ENCODE measurements around the gene MINDY3.

The MINDY3 gene

GRCh38 chr10:15813415-15813814 is 46.9 kb downstream of the MINDY3 start:
- no peak overlapping the region for H3K9ac ChIP-seq (ENCODE audit: low read depth in 1 of 2, low read length in 2 of 2)

DNA sequence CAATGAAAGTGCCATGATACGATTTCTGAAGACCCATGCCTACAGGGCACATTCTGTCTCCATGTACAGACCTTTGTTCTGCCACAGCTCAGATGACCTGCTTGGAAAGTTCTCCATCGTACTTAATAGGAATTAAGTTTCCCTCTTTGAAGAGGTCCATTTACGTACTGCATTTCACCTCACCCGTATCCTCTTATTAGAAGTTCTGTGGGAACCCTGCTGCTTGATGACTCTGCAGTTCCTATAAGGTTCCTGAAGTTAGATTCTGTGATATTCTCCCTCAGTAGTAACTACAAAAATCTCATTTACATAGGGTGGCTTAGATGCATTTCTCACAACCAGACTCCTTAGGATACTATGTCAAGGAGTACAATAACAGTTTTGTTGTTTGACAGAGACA is 50.9 kb downstream of the MINDY3 start:
- Histone ChIP-seq H3K4me3 (ENCODE audit: low read depth in 1 of 2, low read length in 2 of 2) (no peak overlapping the region), H3K4me1 (ENCODE audit: control insufficient read depth in 1 of 2, insufficient read depth in 2 of 2, low read length in 2 of 2) (no peaks in the 10 kb centered on the region), H3K9me3 (ENCODE audit: control insufficient read depth in 1 of 2, low read length in 2 of 2) (no peaks in the 10 kb centered on the region), H3K27me3 (ENCODE audit: control insufficient read depth in 1 of 2, insufficient read depth in 2 of 2, low read length in 2 of 2) (no peaks in the 10 kb centered on the region), H3K9ac (ENCODE audit: low read depth in 1 of 2, low read length in 2 of 2) (no peak overlapping the region), H3K36me3 (ENCODE audit: control insufficient read depth in 1 of 2, insufficient read depth in 2 of 2, low read length in 2 of 2) (peaks cover 5 to 19% of the 10 kb centered on the region in 2 donors), H3K27ac (ENCODE audit: low read depth, low read length) (no peak overlapping the region)

More at GRCh38 chr10:15813415-15813814, 46.9 kb downstream of the MINDY3 start:
- H3K27ac ChIP-seq (ENCODE audit: low read depth, low read length): no peak overlapping the region
- H3K27me3 ChIP-seq (ENCODE audit: control insufficient read depth in 1 of 2, insufficient read depth in 2 of 2, low read length in 2 of 2): no peaks in the 10 kb centered on the region
- H3K4me3 ChIP-seq (ENCODE audit: low read depth in 1 of 2, low read length in 2 of 2): no peak overlapping the region
- no peaks in the 10 kb centered on the region for H3K9me3 ChIP-seq (ENCODE audit: control insufficient read depth in 1 of 2, low read length in 2 of 2)
- H3K36me3 ChIP-seq (ENCODE audit: control insufficient read depth in 1 of 2, insufficient read depth in 2 of 2, low read length in 2 of 2): peaks cover 8% of the 10 kb centered on the region in 2 donors
- H3K4me1 ChIP-seq (ENCODE audit: control insufficient read depth in 1 of 2, insufficient read depth in 2 of 2, low read length in 2 of 2): no peaks in the 10 kb centered on the region

- no peak overlapping the region for H3K4me3 ChIP-seq (ENCODE audit: low read depth in 1 of 2, low read length in 2 of 2)
- peaks cover 5 to 17% of the 10 kb centered on the region in 2 donors for H3K36me3 ChIP-seq (ENCODE audit: control insufficient read depth in 1 of 2, insufficient read depth in 2 of 2, low read length in 2 of 2)
- H3K4me1 ChIP-seq (ENCODE audit: control insufficient read depth in 1 of 2, insufficient read depth in 2 of 2, low read length in 2 of 2): no peaks in the 10 kb centered on the region
- H3K27ac ChIP-seq (ENCODE audit: low read depth, low read length): no peak overlapping the region
- no peaks in the 10 kb centered on the region for H3K9me3 ChIP-seq (ENCODE audit: control insufficient read depth in 1 of 2, low read length in 2 of 2)
- H3K9ac ChIP-seq (ENCODE audit: low read depth in 1 of 2, low read length in 2 of 2): no peak overlapping the region
- no peaks in the 10 kb centered on the region for H3K27me3 ChIP-seq (ENCODE audit: control insufficient read depth in 1 of 2, insufficient read depth in 2 of 2, low read length in 2 of 2)
Measured at GRCh38 chr10:15808204-15808797, 52.0 kb downstream of the MINDY3 start.

DNA sequence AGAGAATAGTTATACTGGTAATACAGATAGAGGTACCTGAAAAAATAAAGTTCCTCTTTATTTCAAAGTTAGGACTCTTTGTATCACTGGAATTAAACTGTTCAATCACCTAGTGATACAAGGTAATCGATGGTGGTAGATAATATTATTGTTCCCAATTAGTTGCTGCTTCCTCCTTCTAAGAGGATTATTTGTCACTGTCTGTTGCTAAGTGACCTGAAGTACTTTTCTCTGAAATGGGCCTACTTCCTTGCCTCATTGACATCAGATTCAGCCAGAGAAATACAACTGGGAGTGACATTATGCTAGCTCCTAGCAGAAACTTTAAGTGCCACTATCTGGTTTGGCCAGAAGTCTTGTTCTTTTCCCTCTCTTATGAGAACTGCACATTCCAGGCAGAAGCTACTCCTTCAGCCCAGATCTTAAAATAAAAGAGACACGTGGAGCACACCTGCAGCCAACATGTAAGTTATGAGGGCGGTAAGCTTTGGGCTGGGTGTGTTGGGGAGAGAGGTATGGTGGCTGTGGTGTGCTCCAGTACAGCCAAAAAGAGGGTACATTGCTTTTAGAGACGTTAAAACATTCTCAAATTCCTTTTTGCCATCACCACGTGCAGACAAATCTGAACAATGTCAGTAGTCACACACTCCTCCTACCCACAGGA is 54.8 kb downstream of the MINDY3 start:
- Histone ChIP-seq H3K9me3 (ENCODE audit: control insufficient read depth in 1 of 2, low read length in 2 of 2) (peaks cover 2 to 7% of the 10 kb centered on the region in 2 donors), H3K36me3 (ENCODE audit: control insufficient read depth in 1 of 2, insufficient read depth in 2 of 2, low read length in 2 of 2) (peaks cover 0 to 23% of the 10 kb centered on the region in 2 donors), H3K27ac (ENCODE audit: low read depth, low read length) (no peak overlapping the region), H3K4me3 (ENCODE audit: low read depth in 1 of 2, low read length in 2 of 2) (no peak overlapping the region), H3K9ac (ENCODE audit: low read depth in 1 of 2, low read length in 2 of 2) (no peak overlapping the region), H3K27me3 (ENCODE audit: control insufficient read depth in 1 of 2, insufficient read depth in 2 of 2, low read length in 2 of 2) (no peaks in the 10 kb centered on the region), H3K4me1 (ENCODE audit: control insufficient read depth in 1 of 2, insufficient read depth in 2 of 2, low read length in 2 of 2) (no peaks in the 10 kb centered on the region)

- Histone ChIP-seq H3K9me3 (ENCODE audit: control insufficient read depth in 1 of 2, low read length in 2 of 2) (peaks cover 5 to 7% of the 10 kb centered on the region in 2 donors), H3K27ac (ENCODE audit: low read depth, low read length) (no peak overlapping the region), H3K9ac (ENCODE audit: low read depth in 1 of 2, low read length in 2 of 2) (no peak overlapping the region), H3K27me3 (ENCODE audit: control insufficient read depth in 1 of 2, insufficient read depth in 2 of 2, low read length in 2 of 2) (no peaks in the 10 kb centered on the region), H3K36me3 (ENCODE audit: control insufficient read depth in 1 of 2, insufficient read depth in 2 of 2, low read length in 2 of 2) (peaks cover 0 to 24% of the 10 kb centered on the region in 2 donors), H3K4me1 (ENCODE audit: control insufficient read depth in 1 of 2, insufficient read depth in 2 of 2, low read length in 2 of 2) (no peaks in the 10 kb centered on the region), H3K4me3 (ENCODE audit: low read depth in 1 of 2, low read length in 2 of 2) (no peak overlapping the region)
Measured at GRCh38 chr10:15804109-15804508, 56.2 kb downstream of the MINDY3 start.

DNA sequence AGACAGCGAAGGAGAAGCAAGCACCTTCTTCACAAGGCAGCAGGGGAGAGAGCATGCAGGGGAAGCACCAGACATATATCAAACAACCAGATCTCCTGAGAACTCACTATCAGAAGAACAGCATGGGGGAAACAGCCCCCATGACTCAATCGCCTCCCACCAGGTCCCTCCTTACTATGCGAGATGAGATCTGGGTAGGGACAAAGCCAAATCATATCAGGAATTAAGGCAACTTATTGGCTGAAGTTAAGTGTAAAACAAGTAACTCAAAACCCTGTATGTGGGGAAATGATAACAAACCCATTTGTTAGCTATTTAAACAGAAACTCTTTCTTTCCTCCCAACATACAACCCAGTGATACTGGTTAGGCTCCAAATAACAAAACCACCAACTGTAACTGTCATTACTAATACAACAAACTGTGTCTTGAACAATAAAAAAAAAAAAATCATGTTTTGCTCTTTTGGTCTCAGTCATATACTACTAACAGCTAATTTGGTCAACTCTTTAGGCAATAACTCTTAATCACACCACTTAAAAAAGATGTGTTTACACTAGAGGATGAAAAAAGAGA is 57.8 kb downstream of the MINDY3 start:
- H3K4me1 ChIP-seq (ENCODE audit: control insufficient read depth in 1 of 2, insufficient read depth in 2 of 2, low read length in 2 of 2): no peaks in the 10 kb centered on the region
- H3K9me3 ChIP-seq (ENCODE audit: control insufficient read depth in 1 of 2, low read length in 2 of 2): peaks cover 5 to 7% of the 10 kb centered on the region in 2 donors
- no peak overlapping the region for H3K27ac ChIP-seq (ENCODE audit: low read depth, low read length)
- H3K36me3 ChIP-seq (ENCODE audit: control insufficient read depth in 1 of 2, insufficient read depth in 2 of 2, low read length in 2 of 2): peaks cover 0 to 24% of the 10 kb centered on the region in 2 donors
- H3K4me3 ChIP-seq (ENCODE audit: low read depth in 1 of 2, low read length in 2 of 2): no peak overlapping the region
- no peak overlapping the region for H3K9ac ChIP-seq (ENCODE audit: low read depth in 1 of 2, low read length in 2 of 2)
- no peaks in the 10 kb centered on the region for H3K27me3 ChIP-seq (ENCODE audit: control insufficient read depth in 1 of 2, insufficient read depth in 2 of 2, low read length in 2 of 2)

GRCh38 chr10:15801641-15802040 is 58.7 kb downstream of the MINDY3 start:
- H3K9me3 ChIP-seq (ENCODE audit: control insufficient read depth in 1 of 2, low read length in 2 of 2): peaks cover 5 to 7% of the 10 kb centered on the region in 2 donors
- H3K9ac ChIP-seq (ENCODE audit: low read depth in 1 of 2, low read length in 2 of 2): no peak overlapping the region
- no peaks in the 10 kb centered on the region for H3K4me1 ChIP-seq (ENCODE audit: control insufficient read depth in 1 of 2, insufficient read depth in 2 of 2, low read length in 2 of 2)
- H3K27ac ChIP-seq (ENCODE audit: low read depth, low read length): no peak overlapping the region
- no peak overlapping the region for H3K4me3 ChIP-seq (ENCODE audit: low read depth in 1 of 2, low read length in 2 of 2)
- H3K27me3 ChIP-seq (ENCODE audit: control insufficient read depth in 1 of 2, insufficient read depth in 2 of 2, low read length in 2 of 2): no peaks in the 10 kb centered on the region
- H3K36me3 ChIP-seq (ENCODE audit: control insufficient read depth in 1 of 2, insufficient read depth in 2 of 2, low read length in 2 of 2): peaks cover 0 to 20% of the 10 kb centered on the region in 2 donors

- Histone ChIP-seq H3K27ac (ENCODE audit: low read depth, low read length) (no peak overlapping the region), H3K27me3 (ENCODE audit: control insufficient read depth in 1 of 2, insufficient read depth in 2 of 2, low read length in 2 of 2) (no peaks in the 10 kb centered on the region), H3K4me1 (ENCODE audit: control insufficient read depth in 1 of 2, insufficient read depth in 2 of 2, low read length in 2 of 2) (no peaks in the 10 kb centered on the region), H3K9me3 (ENCODE audit: control insufficient read depth in 1 of 2, low read length in 2 of 2) (peaks cover 5 to 7% of the 10 kb centered on the region in 2 donors), H3K4me3 (ENCODE audit: low read depth in 1 of 2, low read length in 2 of 2) (no peak overlapping the region), H3K9ac (ENCODE audit: low read depth in 1 of 2, low read length in 2 of 2) (no peak overlapping the region), H3K36me3 (ENCODE audit: control insufficient read depth in 1 of 2, insufficient read depth in 2 of 2, low read length in 2 of 2) (peaks cover 0 to 19% of the 10 kb centered on the region in 2 donors)
Measured at GRCh38 chr10:15801147-15801546, 59.2 kb downstream of the MINDY3 start.

DNA sequence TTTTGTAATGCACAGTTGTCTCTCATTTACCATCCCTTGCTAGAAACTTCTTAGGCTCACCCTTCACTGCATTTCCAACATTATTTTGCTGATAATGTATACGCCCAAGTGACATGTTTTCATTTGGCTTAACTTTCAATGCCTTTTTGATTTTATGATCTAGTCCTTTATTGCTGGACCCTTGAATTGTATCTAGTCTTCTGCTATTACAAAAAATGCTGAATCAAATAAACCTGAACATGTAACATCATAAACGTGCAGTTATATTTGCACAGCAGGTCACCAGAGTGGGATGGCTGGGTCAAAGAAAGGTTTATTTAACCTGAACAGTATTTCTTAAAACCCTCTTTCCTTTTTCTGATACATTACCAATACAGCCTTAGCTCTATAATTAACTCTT is 63.0 kb downstream of the MINDY3 start:
- H3K4me3 ChIP-seq (ENCODE audit: low read depth in 1 of 2, low read length in 2 of 2): no peak overlapping the region
- H3K4me1 ChIP-seq (ENCODE audit: control insufficient read depth in 1 of 2, insufficient read depth in 2 of 2, low read length in 2 of 2): no peaks in the 10 kb centered on the region
- no peak overlapping the region for H3K9ac ChIP-seq (ENCODE audit: low read depth in 1 of 2, low read length in 2 of 2)
- peaks cover 7 to 11% of the 10 kb centered on the region in 2 donors for H3K36me3 ChIP-seq (ENCODE audit: control insufficient read depth in 1 of 2, insufficient read depth in 2 of 2, low read length in 2 of 2)
- peaks cover 5 to 7% of the 10 kb centered on the region in 2 donors for H3K9me3 ChIP-seq (ENCODE audit: control insufficient read depth in 1 of 2, low read length in 2 of 2)
- no peaks in the 10 kb centered on the region for H3K27me3 ChIP-seq (ENCODE audit: control insufficient read depth in 1 of 2, insufficient read depth in 2 of 2, low read length in 2 of 2)
- H3K27ac ChIP-seq (ENCODE audit: low read depth, low read length): no peak overlapping the region

DNA sequence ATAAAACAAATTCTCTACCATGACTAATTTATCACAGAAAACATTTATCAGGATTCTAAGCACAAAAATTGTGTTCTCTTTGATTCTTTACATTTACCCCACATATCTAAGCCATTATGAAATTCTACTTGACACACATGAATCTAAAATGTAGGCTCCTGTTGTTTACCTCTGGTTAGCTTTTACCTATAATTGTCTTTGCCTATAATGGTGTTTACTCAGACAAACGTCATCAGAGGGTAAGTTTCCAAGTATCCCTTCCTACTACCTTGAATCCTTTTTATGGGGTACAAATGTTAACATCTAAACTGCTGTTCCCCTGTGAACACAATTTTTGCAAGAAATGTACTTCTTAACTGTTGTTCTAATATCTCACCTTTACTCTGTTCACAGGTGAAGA is 63.5 kb downstream of the MINDY3 start:
- no peak overlapping the region for H3K4me3 ChIP-seq (ENCODE audit: low read depth in 1 of 2, low read length in 2 of 2)
- H3K27ac ChIP-seq (ENCODE audit: low read depth, low read length): no peak overlapping the region
- no peak overlapping the region for H3K9ac ChIP-seq (ENCODE audit: low read depth in 1 of 2, low read length in 2 of 2)
- peaks cover 7 to 11% of the 10 kb centered on the region in 2 donors for H3K36me3 ChIP-seq (ENCODE audit: control insufficient read depth in 1 of 2, insufficient read depth in 2 of 2, low read length in 2 of 2)
- peaks cover 5 to 7% of the 10 kb centered on the region in 2 donors for H3K9me3 ChIP-seq (ENCODE audit: control insufficient read depth in 1 of 2, low read length in 2 of 2)
- H3K4me1 ChIP-seq (ENCODE audit: control insufficient read depth in 1 of 2, insufficient read depth in 2 of 2, low read length in 2 of 2): no peaks in the 10 kb centered on the region
- H3K27me3 ChIP-seq (ENCODE audit: control insufficient read depth in 1 of 2, insufficient read depth in 2 of 2, low read length in 2 of 2): no peaks in the 10 kb centered on the region
